ENCODE data around the gene TNFRSF8. TPM values are rescaled to one million over a fixed set of nuclear protein-coding genes. Genes with fewer than 3 reads are reported as not detected.

TNFRSF8 gene
- total and polyA plus RNA-seq, 2 of the 13 experiments (the other 11 are each of a cell fraction or from before 2014, with no cell fraction given), result not detected

DNA sequence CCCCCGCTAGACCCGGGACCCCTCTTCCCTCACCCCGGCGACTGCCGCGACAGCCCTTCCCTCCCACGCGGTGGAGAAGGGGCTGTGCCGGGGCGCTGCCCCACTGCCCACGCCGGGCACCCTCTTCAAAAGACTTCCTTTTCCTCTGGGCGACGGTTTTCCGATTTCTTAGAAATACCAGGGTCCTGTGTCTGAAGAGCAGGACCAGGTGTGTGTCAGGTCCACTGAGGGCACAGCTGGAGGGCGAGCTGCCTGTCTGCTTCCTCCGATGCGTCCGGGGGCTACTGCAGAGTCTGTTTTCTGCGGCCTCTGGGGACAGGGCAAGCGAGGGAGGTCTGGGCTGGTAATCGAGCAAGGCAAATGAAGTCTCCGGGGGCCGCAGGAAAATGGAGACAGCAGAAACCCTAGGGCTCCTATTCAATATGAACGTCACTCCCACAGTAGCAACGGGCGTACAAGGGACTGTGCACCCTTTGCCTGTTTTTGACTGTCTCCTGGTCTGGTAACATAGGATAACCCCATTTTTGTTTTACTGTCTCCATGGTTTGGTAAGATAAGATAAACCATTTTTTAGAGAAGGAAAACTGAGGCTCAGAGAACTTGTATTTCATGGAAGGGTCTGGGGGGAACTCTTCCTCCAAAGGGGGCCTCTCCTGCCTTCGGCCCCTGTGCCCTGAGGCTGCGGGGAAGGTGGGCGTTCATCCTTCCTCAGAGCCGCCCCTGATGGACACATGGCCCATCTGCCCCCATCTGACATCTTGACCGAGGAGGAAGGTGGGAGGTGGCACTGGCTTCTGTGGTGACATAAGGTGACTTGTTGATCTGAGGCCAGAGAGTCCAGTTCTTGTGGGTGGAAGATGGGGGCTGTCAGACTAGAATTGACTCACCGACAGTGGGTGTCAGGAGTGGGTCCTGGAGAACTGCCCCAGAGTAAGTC is 104.7 kb downstream of the TNFRSF8 start:
- in situ Hi-C loops (cut with HindIII; ENCODE audit: extremely low pct_ligation_motif_present, low pct_unique_long_range_greater_than_20kb), result no loop called here
- H3K9me3 ChIP-seq (ENCODE audit: low read length), result no peaks in the 10 kb centered on the region
- H3K4me3 ChIP-seq (replicated peaks in 1 of 3; ENCODE audit: insufficient read depth in 1 of 3, low read depth in 2 of 3, low read length in 3 of 3), result no peak overlapping the region
- DNase-seq (ENCODE audit: low spot score) (no peak), ATAC-seq (no peak), FAIRE-seq (no peak)
- H3K27me3 ChIP-seq (ENCODE audit: control insufficient read depth in 1 of 2, insufficient read depth in 2 of 2, low read length in 2 of 2), result peaks cover 2 to 18% of the 10 kb centered on the region in 2 experiments; a peak in 3 of 5 replicates
- no TSS peak for BruUV-seq (replicated peaks)
- no peaks in the 10 kb centered on the region for H3K36me3 ChIP-seq (replicated peaks in 1 of 2; ENCODE audit: control insufficient read depth in 1 of 2, insufficient read depth in 2 of 2, low read length in 2 of 2)
- no peak overlapping the region for H3K9ac ChIP-seq (ENCODE audit: insufficient read depth, low read depth, low read length)
- no peak overlapping the region for H3K4me2 ChIP-seq (ENCODE audit: low read depth, low read length)
- no peaks in the 10 kb centered on the region for H3K79me2 ChIP-seq (ENCODE audit: insufficient read depth, low read length)
- no peaks in the 10 kb centered on the region for H4K20me1 ChIP-seq (ENCODE audit: insufficient read depth, low read length)
- POLR2A ChIA-PET, result no interaction called here
- H3K27ac ChIP-seq (ENCODE audit: extremely low read length, insufficient read depth, low read length), result no peak overlapping the region
- CTCF ChIA-PET (ENCODE audit: low intra/inter-chr PET ratio, low total read pairs), result no interaction called here
- WGBS (ENCODE audit: low lambda C conversion rate), result 79% methylated on average over 29 of the region's 33 CpGs
- H3K4me1 ChIP-seq (ENCODE audit: insufficient read depth, low read length), result no peaks in the 10 kb centered on the region
- intact Hi-C loops (cut with micrococcal nuclease; ENCODE audit: unreplicated experiment), result no loop called here
- H2AFZ ChIP-seq (ENCODE audit: low read length), result no peak overlapping the region
- no peak for TF ChIP-seq TBL1XR1 (IDR thresholded peaks at IDR 0.05; ENCODE audit: borderline replicate concordance, low read length, partially characterized antibody)
- TF ChIP-seq ZNF251 (CRISPR knock-in tag; IDR thresholded peaks at IDR 0.05), result no peak
- no peak for TF ChIP-seq MAZ (IDR thresholded peaks at IDR 0.05; ENCODE audit: borderline replicate concordance, low read depth, low read length)
- no peak for TF ChIP-seq MAZ (CRISPR knock-in tag; IDR thresholded peaks at IDR 0.05; ENCODE audit: low read depth)
- TF ChIP-seq ZFP90 (CRISPR knock-in tag; IDR thresholded peaks at IDR 0.05; ENCODE audit: borderline replicate concordance), result no peak
- no peak for TF ChIP-seq ZNF772 (CRISPR knock-in tag; IDR thresholded peaks at IDR 0.05)
- TF ChIP-seq SRSF4 (IDR thresholded peaks at IDR 0.05; ENCODE audit: low read depth, low read length, poor library complexity, severe bottlenecking), result no peak
- no peak for TF ChIP-seq ZBTB21 (CRISPR knock-in tag; IDR thresholded peaks at IDR 0.05)
- TF ChIP-seq SOX5 (CRISPR knock-in tag; IDR thresholded peaks at IDR 0.05; ENCODE audit: borderline replicate concordance), result no peak
- no peak for TF ChIP-seq ZNF317 (CRISPR knock-in tag; IDR thresholded peaks at IDR 0.05)
- no peak for TF ChIP-seq ZFAT (CRISPR knock-in tag; conservative IDR thresholded peaks at IDR 0.05)
- no peak for TF ChIP-seq NONO (IDR thresholded peaks at IDR 0.05)
- no peak for TF ChIP-seq NONO (CRISPR knock-in tag; conservative IDR thresholded peaks at IDR 0.05)
- no peak for TF ChIP-seq RFXAP (CRISPR knock-in tag; IDR thresholded peaks at IDR 0.05; ENCODE audit: borderline replicate concordance)
